HG02943 (cell line): ENCODE data around the gene CLDN4.
"Not testable (repeated sequence)": the region's sequence is repeated elsewhere in the genome, so short reads cannot be mapped to it uniquely, and the experiment has no call there.

Experiments
- ATAC-seq: cut with Tn5 transposase; IDR thresholded peaks from one replicate; pipeline ENCODE4 v1.9.1; 2021; ENCODE audit warnings: mild to moderate bottlenecking, low read depth, moderate library complexity; ENCODE audit not compliant: unreplicated experiment

The CLDN4 gene

DNA sequence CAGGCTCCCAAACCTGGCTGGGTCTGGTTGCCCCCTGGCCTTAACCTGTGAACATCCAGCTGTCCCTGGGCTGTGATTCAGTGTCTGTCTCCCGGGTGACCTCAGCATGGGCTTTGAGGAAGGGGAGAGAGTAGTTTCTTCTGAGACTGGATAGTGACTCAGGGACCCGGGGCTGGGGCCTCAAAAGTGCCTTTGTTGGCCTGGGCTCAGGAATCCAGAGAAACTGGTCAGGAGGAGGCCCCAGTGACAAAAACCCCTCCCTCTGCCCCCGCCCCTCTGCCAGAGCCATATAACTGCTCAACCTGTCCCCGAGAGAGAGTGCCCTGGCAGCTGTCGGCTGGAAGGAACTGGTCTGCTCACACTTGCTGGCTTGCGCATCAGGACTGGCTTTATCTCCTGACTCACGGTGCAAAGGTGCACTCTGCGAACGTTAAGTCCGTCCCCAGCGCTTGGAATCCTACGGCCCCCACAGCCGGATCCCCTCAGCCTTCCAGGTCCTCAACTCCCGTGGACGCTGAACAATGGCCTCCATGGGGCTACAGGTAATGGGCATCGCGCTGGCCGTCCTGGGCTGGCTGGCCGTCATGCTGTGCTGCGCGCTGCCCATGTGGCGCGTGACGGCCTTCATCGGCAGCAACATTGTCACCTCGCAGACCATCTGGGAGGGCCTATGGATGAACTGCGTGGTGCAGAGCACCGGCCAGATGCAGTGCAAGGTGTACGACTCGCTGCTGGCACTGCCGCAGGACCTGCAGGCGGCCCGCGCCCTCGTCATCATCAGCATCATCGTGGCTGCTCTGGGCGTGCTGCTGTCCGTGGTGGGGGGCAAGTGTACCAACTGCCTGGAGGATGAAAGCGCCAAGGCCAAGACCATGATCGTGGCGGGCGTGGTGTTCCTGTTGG, at the start of gene CLDN4:
TSS of gene CLDN4 (plus strand) at position 316 of the 903 bp plus-strand sequence. CDS start at position 522, 206 bp downstream.
- ATAC-seq, result no peak

- ATAC-seq, result no peak
These were observed 44.2 kb upstream of the CLDN4 start for GRCh38 chr7:73786588-73786987.

GRCh38 chr7:73787786-73788048, 43.1 kb upstream of the CLDN4 start:
- not testable (repeated sequence) for ATAC-seq

GRCh38 chr7:73789051-73789450, 41.7 kb upstream of the CLDN4 start:
- ATAC-seq, result no peak

- not testable (repeated sequence) for ATAC-seq
These were observed 39.6 kb upstream of the CLDN4 start for GRCh38 chr7:73791170-73791690.

DNA sequence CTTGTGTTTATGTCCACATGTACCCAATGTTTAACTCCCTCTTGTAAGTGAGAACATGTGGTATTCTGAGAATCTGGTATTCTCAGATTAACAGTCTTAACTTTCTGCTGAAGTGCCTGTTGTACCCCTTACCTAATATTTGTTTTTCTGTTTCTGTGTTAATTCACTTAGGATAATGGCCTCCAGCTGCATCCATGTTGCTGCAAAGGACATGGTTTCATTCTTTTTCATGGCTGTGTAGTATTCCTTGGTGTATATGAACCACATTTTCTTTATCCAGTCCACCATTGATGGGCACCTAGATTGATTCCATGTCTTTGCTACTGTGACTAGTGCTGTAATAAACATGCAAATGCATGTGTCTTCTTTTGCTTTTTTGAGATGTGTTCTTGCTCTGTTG, 35.6 kb upstream of the CLDN4 start:
- not testable (repeated sequence) for ATAC-seq

GRCh38 chr7:73796656-73797055, 34.1 kb upstream of the CLDN4 start:
- not testable (repeated sequence) for ATAC-seq

DNA sequence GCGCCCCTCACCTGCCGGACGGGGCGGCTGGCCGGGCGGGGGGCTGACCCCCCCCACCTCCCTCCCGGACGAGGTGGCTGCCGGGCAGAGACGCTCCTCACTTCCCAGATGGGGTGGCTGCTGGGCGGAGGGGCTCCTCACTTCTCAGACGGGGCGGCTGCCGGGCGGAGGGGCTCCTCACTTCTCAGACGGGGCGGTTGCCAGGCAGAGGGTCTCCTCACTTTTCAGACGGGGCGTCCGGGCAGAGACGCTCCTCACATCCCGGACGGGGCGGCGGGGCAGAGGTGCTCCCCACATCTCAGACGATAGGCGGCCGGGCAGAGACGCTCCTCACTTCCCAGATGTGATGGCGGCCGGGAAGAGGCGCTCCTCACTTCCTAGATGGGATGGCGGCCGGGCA, 33.6 kb upstream of the CLDN4 start:
- not testable (repeated sequence) for ATAC-seq

- ATAC-seq, result no peak
These were observed 31.3 kb upstream of the CLDN4 start for GRCh38 chr7:73799282-73800141.

- ATAC-seq, result no peak
These were observed 29.2 kb upstream of the CLDN4 start for GRCh38 chr7:73801577-73801976.

DNA sequence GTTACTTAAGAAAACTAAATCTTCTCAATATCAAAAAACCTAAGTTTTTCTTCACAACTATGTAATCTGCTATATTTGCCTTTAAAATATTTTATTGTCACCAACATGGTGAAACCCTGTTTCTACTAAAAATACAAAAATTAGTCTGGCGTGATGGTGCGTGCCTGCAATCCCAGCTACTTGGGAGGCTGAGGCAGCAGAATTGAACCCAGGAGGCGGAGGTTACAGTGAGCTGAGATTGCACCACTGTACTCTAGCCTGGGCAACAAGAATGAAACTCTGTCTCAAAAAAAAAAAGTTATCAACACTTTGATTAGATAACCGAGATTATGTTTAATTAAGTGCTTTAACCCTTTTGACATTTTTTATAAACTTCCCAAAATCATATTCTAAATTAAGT, 28.3 kb upstream of the CLDN4 start:
- no peak for ATAC-seq

- no peak for ATAC-seq
These were observed 21.3 kb upstream of the CLDN4 start for GRCh38 chr7:73809467-73809951.

DNA sequence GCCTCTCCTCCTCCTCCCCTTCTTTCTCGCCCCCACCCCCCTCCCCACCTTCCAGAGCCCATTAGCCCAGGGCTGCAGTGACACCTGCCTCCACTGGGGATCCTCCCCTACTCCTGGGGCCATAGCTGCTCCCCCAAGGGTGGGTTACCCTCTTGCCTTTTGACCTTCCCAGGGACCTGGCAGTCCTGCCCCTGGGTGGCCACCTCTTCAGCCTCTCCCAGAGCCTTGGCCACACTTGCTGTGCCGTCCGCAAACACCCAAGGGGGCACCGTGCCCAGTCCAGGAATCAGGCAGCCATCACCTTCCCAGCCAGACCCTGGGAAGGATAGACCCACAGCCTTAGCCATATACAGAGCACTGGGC, 19.8 kb upstream of the CLDN4 start:
- no peak for ATAC-seq

DNA sequence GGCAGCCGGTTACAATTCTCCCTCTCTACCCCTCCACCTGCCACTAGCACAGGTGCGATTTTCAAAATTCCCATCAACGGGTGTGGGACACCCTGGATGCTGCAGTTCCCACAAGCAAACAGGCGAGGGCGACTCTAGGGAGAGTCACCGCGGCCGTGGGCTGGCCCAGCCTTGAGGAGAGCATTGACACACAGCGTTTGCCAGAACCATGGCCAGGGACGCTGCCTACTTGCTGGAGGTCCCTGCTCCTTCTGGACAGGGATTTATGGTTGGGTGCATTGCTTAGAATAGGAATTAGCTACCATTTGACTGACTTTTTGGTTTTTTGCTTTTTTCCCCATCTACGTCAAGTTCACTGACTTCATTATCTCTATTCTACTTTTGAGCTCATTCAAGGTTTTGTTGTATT, 19.0 kb upstream of the CLDN4 start:
- ATAC-seq, result no peak

- no peak for ATAC-seq
These were observed 17.8 kb upstream of the CLDN4 start for GRCh38 chr7:73812996-73813395.

DNA sequence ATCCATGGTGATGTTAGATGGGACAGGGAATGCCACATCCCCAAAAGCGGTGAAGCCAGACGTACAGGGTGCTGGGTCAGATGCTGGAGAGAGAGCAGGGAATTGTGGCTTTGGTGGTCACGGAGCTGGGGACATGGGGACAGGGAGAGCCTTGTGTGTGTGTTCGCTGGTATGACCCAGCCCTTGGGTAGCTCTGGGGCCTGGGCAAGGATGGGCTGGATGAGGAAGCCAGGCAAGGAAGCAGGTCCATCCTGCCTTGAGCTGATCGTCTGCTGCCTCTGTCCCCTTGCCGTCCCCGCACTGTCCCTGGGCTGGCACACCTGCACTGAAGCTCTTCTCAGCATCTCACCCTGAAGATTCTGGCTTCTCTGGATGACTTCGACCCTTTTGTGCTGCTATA, 15.4 kb upstream of the CLDN4 start:
- no peak for ATAC-seq

DNA sequence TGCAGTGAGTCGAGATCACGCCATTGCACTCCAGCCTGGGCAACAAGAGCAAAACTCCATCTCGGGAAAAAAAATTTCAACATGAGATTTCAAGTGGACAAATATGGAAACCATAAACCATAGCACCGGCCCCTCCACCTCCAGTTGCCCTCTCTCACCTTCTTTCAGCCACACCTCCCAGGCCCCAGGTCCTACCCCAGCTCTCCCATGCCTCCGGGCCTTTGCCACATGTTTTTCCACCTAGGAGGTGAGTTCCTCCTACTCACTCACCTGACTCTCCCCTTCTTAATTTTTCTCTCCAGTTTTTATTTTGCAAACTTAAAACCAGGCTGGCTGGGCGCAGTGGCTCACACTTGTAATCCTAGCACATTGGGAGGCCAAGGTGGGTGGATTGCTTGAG, 13.7 kb upstream of the CLDN4 start:
- no peak for ATAC-seq

GRCh38 chr7:73820013-73820412, 10.8 kb upstream of the CLDN4 start:
- no peak for ATAC-seq

- ATAC-seq, result not testable (repeated sequence)
These were observed 9.1 kb upstream of the CLDN4 start for GRCh38 chr7:73821597-73822285.

DNA sequence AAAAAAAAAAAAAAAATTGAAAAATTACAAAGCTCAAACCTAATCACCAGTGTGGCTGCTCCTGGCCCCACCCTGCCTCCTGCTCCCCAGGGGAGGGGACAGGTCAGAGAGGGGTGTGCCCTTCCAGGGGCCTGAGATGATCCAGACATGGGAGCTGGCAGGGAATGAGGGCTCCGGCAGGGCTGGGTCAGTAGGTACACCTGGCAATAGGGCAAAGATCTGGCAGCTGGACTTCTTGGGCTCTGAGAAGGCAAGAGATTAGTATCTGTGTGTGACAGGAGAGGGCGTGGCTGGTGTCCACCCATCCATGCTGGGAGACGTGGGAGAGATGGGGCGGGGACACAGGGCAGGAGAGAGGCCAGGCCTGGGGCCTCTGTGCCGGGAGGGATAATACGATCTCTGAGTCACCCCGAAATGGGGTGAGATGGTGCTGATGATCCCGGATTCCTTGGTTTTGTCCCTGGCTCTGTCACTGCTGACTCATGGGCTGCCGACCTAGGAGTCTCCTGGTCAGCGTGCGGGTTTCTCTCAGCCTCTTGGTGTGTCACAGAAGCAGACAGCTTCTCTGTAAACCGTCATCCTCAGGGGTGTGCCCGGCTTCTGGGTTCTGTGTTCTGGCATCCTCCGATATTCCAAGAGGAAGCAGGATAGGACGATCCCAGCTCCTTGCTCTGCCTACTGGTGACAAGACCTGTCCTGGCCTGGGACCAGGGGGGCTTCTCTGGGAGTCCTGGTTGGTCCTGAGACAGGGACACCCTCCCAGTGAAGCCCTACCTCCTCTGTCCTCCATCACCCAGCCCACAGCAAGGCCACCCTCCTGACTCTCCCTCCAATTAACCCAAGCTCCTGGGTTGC, 8.2 kb upstream of the CLDN4 start:
- no peak for ATAC-seq
